PC-3 (cell line): Measurements from ENCODE around the gene PMIS2. TPM values are rescaled to one million over a fixed set of nuclear protein-coding genes. Genes with fewer than 3 reads are reported as not detected.

ENCODE experiments used
- ATAC-seq: fragments of 200-7000 bp; cut with Tn5 transposase; 2 replicates; pipeline ENCODE4 v1.9.1; 2020; ENCODE audit warnings: mild to moderate bottlenecking, moderate library complexity
- BruUV-seq: library from RNA; stranded (reverse); fragments of 400-500 nt; replicated peaks from 2 replicates; lab custom pipeline; 2021; lab: Mats Ljungman, UMichigan
- CTCF ChIA-PET: fragments of 300-600 bp; sonication (Branson Sonifier 250); formaldehyde crosslinking; loops from one replicate; lab custom pipeline; 2022; ENCODE audit warnings: antibody characterized with exemption; lab: Charles Lee
- POLR2A ChIA-PET: fragments of 300-600 bp; sonication (Branson Sonifier 250); formaldehyde crosslinking; loops from one replicate; lab custom pipeline; 2022; ENCODE audit warnings: antibody characterized with exemption; ENCODE audit not compliant: unreplicated experiment; lab: Charles Lee
- DNase-seq: peaks from one replicate; pipeline ENCODE4 v3.0.0-alpha.2; 2015
- H2AFZ ChIP-seq: fragments of 300-600 bp; sonication (generic); 2 replicates; pipeline ENCODE4 v1.6.0; 2016; ENCODE audit warnings: antibody characterized with exemption, low read length
- H3F3A ChIP-seq: fragments of 300-600 bp; sonication (generic); one replicate; pipeline ENCODE4 v1.6.0; 2017; ENCODE audit warnings: antibody characterized with exemption, low read length, control low read depth, mild to moderate bottlenecking; ENCODE audit not compliant: unreplicated experiment
- H3K27ac ChIP-seq: fragments of 300-600 bp; sonication (generic); 2 replicates; pipeline ENCODE4 v1.5.1; 2016; ENCODE audit warnings: mild to moderate bottlenecking, low read length
- H3K27me3 ChIP-seq: fragments of 300-600 bp; sonication (generic); 2 replicates; pipeline ENCODE4 v1.6.1; 2016; ENCODE audit warnings: low read length, mixed read lengths
- H3K36me3 ChIP-seq: fragments of 300-600 bp; sonication (generic); 2 replicates; pipeline ENCODE4 v1.6.1; 2016; ENCODE audit warnings: low read depth, mixed run types, low read length, mixed read lengths
- H3K4me1 ChIP-seq: fragments of 300-600 bp; sonication (generic); 2 replicates; pipeline ENCODE4 v1.5.1; 2016; ENCODE audit warnings: low read length; ENCODE audit not compliant: insufficient read depth
- H3K4me2 ChIP-seq: fragments of 300-600 bp; sonication (generic); 2 replicates; pipeline ENCODE4 v1.6.0; 2016; ENCODE audit warnings: low read length
- H3K4me3 ChIP-seq: fragments of 300-600 bp; sonication (generic); 2 replicates; pipeline ENCODE4 v1.5.1; 2016; ENCODE audit warnings: mild to moderate bottlenecking, low read length, mixed read lengths
- H3K79me2 ChIP-seq: fragments of 300-600 bp; sonication (generic); 2 replicates; pipeline ENCODE4 v1.6.1; 2017; ENCODE audit warnings: low read length, mixed read lengths
- H3K9ac ChIP-seq: fragments of 300-600 bp; sonication (generic); 2 replicates; pipeline ENCODE4 v1.6.0; 2016; ENCODE audit warnings: mild to moderate bottlenecking, low read length
- H3K9me2 ChIP-seq: fragments of 300-600 bp; sonication (generic); replicated peaks from 2 replicates; pipeline ENCODE4 v1.6.1; 2016; ENCODE audit warnings: mixed run types, low read length, mixed read lengths
- H3K9me3 ChIP-seq: fragments of 300-600 bp; sonication (generic); 2 replicates; pipeline ENCODE4 v1.6.1; 2016; ENCODE audit warnings: low read length, mixed read lengths
- H4K20me1 ChIP-seq: fragments of 300-600 bp; sonication (generic); 2 replicates; pipeline ENCODE4 v1.6.1; 2016; ENCODE audit warnings: low read length, mixed read lengths
- CTCF ChIP-seq: fragments of 300-600 bp; sonication (generic); conservative IDR thresholded peaks from 2 replicates; pipeline ENCODE4 v1.5.1; 2017; ENCODE audit warnings: antibody characterized with exemption, low read depth, mild to moderate bottlenecking, low read length
- EZH2 ChIP-seq: fragments of 300-600 bp; sonication (generic); IDR thresholded peaks from one replicate; pipeline ENCODE4 v1.6.1; 2017; ENCODE audit warnings: antibody characterized with exemption, mild to moderate bottlenecking, low read length; ENCODE audit not compliant: unreplicated experiment
- EZH2phosphoT487 ChIP-seq: fragments of 300-600 bp; sonication (generic); IDR thresholded peaks from 2 replicates; pipeline ENCODE4 v1.6.1; 2018; ENCODE audit warnings: mild to moderate bottlenecking, antibody characterized with exemption, low read length, borderline replicate concordance
- intact Hi-C: fragments of 100-400 bp; cut with micrococcal nuclease; formaldehyde crosslinking; loops from 2 replicates; pipeline ENCODE4 v1.9.0; 2023
- total RNA-seq: library from RNA; depleted of rRNA; stranded (reverse); fragments of >200 nt; gene quantifications from 2 replicates; pipeline ENCODE4 v1.2.3, GENCODE V29; 2014

Gene PMIS2
- total RNA-seq, 1 experiment from 2014 or later: not detected

- POLR2A ChIA-PET: no interaction called here
- intact Hi-C loops: no loop called here
- Histone ChIP-seq H3K27ac (no peak overlapping the region), H3K79me2 (peaks cover 10% of the 10 kb centered on the region; the same call in 1 of the 2 replicates), H3K4me3 (no peak overlapping the region), H2AFZ (no peak overlapping the region), H3K27me3 (no peaks in the 10 kb centered on the region), H3K36me3 (no peaks in the 10 kb centered on the region), H3K9me2 (no peaks in the 10 kb centered on the region), H3K4me1 (peaks cover 4% of the 10 kb centered on the region; the same call in 1 of the 2 replicates), H3F3A (no peaks in the 10 kb centered on the region), H3K9me3 (no peaks in the 10 kb centered on the region), H3K4me2 (no peak overlapping the region), H3K9ac (no peak overlapping the region), H4K20me1 (no peaks in the 10 kb centered on the region)
- ATAC-seq: no peak
- no peak for TF ChIP-seq EZH2
- CTCF ChIA-PET: no interaction called here
- DNase-seq: no peak
- BruUV-seq: no TSS peak
Observed at GRCh38 chr19:35615036-35615435, 29.1 kb downstream of the PMIS2 start.

DNA sequence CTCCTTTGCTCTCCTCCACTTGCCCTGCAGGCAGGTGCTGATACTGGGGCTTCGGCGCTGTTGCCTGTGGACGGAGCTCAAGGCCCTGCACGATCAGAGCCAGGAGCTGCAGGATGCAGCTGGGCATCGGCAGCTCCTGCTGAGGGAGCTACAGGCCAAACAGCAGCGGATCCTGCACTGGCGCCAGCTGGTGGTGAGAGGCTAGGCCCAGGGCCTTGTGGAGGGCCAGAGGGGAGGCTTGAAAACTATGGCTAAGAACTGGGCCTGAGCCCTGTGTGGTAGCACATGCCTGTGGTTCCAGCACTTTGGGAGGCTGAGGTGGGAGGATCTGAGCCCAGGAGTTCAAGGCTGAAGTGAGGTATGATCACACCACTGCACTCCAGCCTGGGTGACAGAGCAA is 32.9 kb downstream of the PMIS2 start:
- H3K36me3 ChIP-seq: no peaks in the 10 kb centered on the region
- H3K9me2 ChIP-seq: no peaks in the 10 kb centered on the region
- H3K9ac ChIP-seq: no peak overlapping the region
- ATAC-seq (peak; percentile 37; the same call in 1 of the 2 replicates), DNase-seq (no peak)
- no peak overlapping the region for H3K4me2 ChIP-seq
- intact Hi-C loops: no loop called here
- no peak overlapping the region for H3K4me3 ChIP-seq
- POLR2A ChIA-PET: no interaction called here
- no peak overlapping the region for H3K27ac ChIP-seq
- no TSS peak for BruUV-seq
- H2AFZ ChIP-seq: no peak overlapping the region
- CTCF ChIA-PET: no interaction called here
- no peaks in the 10 kb centered on the region for H3K4me1 ChIP-seq
- H3K79me2 ChIP-seq: no peaks in the 10 kb centered on the region
- no peaks in the 10 kb centered on the region for H3K9me3 ChIP-seq
- no peaks in the 10 kb centered on the region for H3K27me3 ChIP-seq
- no peaks in the 10 kb centered on the region for H3F3A ChIP-seq
- H4K20me1 ChIP-seq: no peaks in the 10 kb centered on the region
- 0 out of 2 replicates have a peak, but pooled peaks have one; percentile 10 for TF ChIP-seq CTCF
- no peak for TF ChIP-seq EZH2phosphoT487
- TF ChIP-seq EZH2: no peak

GRCh38 chr19:35619290-35619923 is 33.4 kb downstream of the PMIS2 start:
- no peak for DNase-seq
- intact Hi-C loops: no loop called here
- ChIA-PET CTCF (no interaction called here), POLR2A (no interaction called here)
- Histone ChIP-seq H2AFZ (no peak overlapping the region), H3K4me3 (no peak overlapping the region), H3K27ac (no peak overlapping the region), H3K9me2 (no peaks in the 10 kb centered on the region), H4K20me1 (no peaks in the 10 kb centered on the region), H3K79me2 (no peaks in the 10 kb centered on the region), H3K36me3 (no peaks in the 10 kb centered on the region), H3K4me2 (no peak overlapping the region), H3K9ac (no peak overlapping the region), H3F3A (no peaks in the 10 kb centered on the region), H3K4me1 (no peaks in the 10 kb centered on the region), H3K27me3 (no peaks in the 10 kb centered on the region), H3K9me3 (no peaks in the 10 kb centered on the region)
- TF ChIP-seq EZH2phosphoT487 (no peak), CTCF (no peak)
- ATAC-seq: no peak
- no TSS peak for BruUV-seq
